ENCODE results near the gene TMEM187. TPM values are rescaled to one million over a fixed set of nuclear protein-coding genes. Genes with fewer than 3 reads are reported as not detected.

The TMEM187 gene
- total RNA-seq, 1 donor from 2014 or later = 140 TPM

- no peak for DNase-seq (ENCODE audit: low spot score)
Observed at GRCh38 chrX:153954558-153955227, 17.9 kb upstream of the TMEM187 start.

- DNase-seq (ENCODE audit: low spot score) = no peak
Observed at GRCh38 chrX:153955228-153955732, 17.3 kb upstream of the TMEM187 start.

DNA sequence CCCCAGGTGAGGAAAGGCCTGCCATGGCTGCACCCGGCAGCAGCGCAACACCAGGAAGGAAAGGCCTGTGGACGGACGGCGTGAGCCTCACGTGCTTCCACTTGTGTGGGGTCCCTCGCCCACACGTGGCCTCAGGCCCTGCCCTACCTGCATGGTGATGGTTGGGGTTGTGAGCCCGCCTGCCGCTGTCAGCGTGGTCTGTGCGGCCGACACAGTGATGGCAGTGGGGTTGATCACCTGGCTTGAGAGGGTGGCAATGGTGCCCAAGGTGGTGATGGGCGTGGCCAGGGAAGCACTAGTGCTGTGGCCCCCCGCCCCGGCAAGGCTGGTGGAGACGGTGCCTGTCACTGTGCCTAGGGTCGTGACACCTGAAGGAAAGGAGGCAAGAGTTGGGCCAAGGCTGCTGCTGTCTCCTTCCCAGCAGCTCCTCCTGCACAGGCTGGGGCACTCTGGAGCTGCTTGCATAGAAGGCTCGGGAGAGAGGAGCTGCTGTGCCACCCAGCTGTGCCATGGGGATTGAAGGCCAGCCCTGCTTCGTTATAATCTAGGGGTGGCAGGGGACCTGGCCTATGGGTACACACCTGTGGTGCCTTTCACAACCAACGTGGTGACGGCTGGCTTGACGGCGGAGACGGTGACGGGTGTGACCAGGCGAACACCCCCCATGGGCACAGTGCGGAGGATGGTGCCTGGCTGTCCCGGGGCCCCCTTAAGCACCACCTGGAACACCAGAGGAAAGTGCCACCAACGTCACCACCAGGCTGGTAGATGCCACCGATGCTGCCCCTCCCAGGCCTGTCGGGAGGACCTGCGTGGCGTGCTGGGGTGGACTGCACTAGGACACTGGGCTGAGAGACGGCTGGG, 16.3 kb upstream of the TMEM187 start:
- no peak for DNase-seq (ENCODE audit: low spot score)

GRCh38 chrX:153957224-153957623, 15.3 kb upstream of the TMEM187 start:
- DNase-seq (ENCODE audit: low spot score) = no peak

- no peak for DNase-seq (ENCODE audit: low spot score)
Observed at GRCh38 chrX:153958605-153959004, 13.9 kb upstream of the TMEM187 start.

DNA sequence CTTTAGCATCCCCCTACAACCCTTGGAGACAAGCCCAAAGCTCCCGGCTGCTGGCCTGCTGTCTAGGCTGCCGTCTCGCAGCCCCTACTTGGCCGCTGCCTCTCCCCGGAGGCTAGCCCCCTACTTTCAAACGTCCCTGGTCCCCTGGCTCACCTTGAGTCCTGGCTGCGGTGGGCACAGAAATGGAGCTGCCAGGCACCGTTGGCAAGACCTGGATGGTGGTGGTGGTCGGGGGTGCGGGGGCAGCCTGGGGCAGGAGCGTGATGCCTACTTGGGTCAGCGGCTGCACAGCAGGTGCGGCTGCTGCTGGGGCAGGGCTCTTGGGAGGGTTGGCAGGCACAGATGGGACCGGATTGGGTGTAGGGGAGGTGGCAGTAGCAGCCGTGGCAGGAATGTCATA, 12.9 kb upstream of the TMEM187 start:
- no peak for DNase-seq (ENCODE audit: low spot score)

DNA sequence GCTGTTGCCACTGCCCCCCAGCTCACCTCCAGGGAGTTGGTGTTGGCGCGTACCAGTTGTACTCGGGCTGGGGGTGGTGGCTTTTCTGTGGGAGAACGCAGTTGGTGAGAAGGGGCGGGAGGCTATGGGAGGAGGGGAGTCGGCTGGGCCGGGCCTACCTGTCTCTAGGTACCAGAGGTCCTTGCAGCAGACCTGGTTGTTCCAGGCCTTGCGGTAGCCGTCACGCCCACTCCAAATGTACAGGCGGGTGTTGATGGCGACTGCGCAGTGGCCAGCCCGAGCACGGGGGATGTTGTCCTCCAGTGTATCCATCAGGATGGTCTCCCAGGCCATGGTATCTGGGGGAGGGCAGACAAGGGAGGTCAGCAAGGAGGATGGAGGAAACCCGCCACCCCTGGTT, 12.5 kb upstream of the TMEM187 start:
- no peak for DNase-seq (ENCODE audit: low spot score)

DNA sequence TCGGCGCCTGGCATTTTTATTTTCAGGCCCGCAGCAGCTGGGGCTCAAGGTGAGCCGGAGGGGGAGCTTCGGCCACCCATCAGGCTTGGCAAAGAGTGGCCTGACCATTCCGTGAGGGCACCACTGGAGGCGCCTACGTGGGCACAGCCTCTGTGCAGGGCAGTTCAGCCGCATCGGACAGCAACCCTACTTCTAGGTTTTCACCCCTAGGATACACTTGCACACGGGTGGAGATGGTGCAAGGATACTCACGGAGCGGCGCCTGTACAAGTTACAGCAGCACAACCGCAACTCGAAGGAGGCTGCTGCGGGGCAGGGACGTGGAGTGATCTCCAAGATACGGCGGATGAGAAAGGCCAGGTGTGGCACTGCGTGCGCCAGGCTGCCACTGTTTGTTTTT, 11.8 kb upstream of the TMEM187 start:
- DNase-seq (ENCODE audit: low spot score) = no peak

- no peak for DNase-seq (ENCODE audit: low spot score)
Observed at GRCh38 chrX:153961292-153961691, 11.3 kb upstream of the TMEM187 start.

DNA sequence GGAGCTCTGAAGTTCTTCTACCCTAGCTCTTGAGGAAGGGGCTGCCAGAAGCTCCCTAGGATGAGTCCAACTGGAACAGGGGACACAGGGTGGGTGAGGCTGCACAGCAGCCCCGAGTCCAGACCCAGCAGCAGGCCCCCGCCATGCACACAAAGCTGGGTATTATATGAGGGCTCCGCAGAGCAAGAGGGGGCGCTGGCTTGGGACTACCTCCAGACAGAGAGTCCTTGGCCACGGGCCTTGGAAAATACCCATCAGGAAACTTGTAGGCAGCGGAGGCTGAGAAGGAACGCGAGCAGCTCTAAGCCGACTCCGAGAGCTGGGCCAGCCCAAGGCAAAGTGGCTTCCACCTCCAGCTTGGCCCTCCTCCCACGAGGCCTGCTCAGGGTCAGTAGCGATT, 9.0 kb upstream of the TMEM187 start:
- no peak for DNase-seq (ENCODE audit: low spot score)

- no peak for DNase-seq (ENCODE audit: low spot score)
Observed at GRCh38 chrX:153964105-153964504, 8.4 kb upstream of the TMEM187 start.

DNA sequence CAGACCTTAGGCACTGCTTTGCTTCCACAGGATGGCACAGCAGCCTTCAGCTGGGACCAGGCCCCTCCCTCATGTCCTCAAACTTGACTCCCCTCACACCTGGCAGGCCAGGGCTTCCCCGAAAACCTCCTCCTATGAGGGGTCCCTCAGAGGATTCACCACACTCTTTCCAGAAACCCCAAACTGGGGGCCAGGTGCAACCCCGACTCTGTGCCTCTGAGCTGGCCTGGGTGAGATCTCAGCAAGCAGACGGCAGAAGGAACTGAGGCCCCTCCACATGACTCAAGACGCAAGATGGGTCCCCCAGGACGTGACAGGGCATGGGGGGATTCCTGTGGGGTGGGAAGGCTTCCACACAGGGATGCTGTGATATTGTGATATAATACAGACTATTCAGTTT, 7.1 kb upstream of the TMEM187 start:
- DNase-seq (ENCODE audit: low spot score) = no peak

DNA sequence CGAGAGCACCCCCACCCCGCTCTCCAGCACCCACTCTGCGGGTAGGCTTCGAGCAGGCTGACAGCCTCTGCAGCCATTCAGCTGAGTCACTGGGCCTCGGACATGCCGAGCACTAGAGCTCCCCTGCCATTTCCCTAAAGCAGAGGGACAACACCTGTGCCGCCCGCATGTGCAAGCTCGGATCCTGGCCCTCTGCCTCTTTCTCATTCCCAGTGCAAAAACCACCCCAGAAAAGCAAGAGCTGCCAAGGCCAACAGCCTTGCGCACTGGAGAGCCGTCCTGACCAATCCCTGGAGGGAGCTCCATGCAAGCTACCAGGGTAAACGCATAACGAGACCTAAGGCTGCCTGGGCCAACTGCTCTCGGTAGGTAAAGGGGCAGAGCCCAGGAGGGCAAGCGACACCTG, 6.3 kb upstream of the TMEM187 start:
- DNase-seq (ENCODE audit: low spot score) = no peak

DNA sequence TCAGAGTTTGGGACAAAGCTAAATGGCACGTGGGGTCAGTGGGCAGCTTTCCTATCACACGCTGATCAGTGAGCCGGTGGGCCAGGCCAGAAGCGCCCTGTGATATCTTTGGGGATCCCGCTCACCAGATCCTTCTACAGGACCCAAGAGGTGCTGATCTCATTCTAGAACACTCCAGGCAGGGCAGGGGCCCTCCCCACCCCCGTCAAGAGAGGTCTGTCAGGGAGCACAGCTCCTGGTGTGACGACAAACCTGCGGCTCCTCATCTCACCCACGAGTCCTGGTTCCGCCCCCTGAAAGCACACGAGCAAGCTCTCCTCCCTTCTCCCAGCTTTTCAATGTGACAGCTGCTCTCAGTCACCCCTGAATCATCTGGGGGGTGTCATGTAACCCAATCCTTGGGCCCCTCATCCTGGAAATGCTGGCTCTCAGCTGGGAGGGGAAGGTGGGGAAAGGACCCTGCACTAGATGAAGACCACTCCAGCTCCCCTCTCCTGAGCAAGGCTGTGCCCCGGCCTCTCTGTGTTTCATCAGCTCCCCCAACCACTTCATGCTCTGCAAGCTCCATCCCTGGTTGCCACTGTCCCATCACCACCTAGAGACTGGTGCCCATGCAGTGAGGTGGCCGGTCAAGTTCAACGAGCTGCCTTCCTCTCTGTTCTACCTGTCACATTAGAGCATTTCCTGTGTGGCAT, 5.6 kb upstream of the TMEM187 start:
- DNase-seq (ENCODE audit: low spot score) = no peak

- DNase-seq (ENCODE audit: low spot score) = no peak
Observed at GRCh38 chrX:153967536-153968224, 4.9 kb upstream of the TMEM187 start.

- DNase-seq (ENCODE audit: low spot score) = no peak
Observed at GRCh38 chrX:153968255-153968654, 4.3 kb upstream of the TMEM187 start.

- no peak for DNase-seq (ENCODE audit: low spot score)
Observed at GRCh38 chrX:153968754-153969124, 3.8 kb upstream of the TMEM187 start.

DNA sequence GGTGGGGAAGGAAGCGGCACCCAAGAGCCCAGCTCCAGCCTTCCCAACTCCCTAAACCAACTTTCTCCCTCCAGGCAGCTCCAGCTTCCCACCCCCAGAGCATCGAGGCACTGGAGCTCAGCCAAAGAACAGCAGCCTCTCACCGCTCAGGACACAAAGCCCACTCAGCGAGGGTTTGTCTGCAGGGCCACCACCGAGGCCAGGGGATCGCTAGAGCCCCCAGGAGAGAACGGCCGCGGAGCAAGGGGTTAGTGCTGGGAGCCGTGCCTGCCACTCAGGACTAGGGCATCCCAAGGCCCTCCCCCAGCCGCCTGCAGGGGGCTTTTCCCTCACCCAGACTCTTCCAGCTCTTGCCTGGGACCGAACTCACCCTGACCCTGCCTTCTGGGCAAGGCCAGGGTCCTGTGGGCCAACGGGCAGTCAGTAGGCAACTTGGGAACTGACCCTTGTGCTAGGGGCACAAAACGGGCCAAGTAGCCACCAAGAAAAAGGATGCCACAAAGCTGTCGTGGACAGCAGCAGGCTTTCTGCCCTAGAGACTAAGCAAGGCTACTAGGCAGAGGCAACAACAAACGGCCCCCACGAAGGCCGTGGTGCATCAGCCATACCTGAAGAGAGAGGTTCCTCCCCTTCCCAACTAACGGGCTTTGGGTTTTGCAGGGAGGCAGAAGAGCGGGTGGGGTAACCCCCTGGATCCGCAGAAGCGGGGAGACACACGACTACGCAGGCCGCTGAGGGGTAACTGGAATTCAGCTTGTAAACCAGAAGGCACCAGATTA, 3.2 kb upstream of the TMEM187 start:
- DNase-seq (ENCODE audit: low spot score) = no peak

DNA sequence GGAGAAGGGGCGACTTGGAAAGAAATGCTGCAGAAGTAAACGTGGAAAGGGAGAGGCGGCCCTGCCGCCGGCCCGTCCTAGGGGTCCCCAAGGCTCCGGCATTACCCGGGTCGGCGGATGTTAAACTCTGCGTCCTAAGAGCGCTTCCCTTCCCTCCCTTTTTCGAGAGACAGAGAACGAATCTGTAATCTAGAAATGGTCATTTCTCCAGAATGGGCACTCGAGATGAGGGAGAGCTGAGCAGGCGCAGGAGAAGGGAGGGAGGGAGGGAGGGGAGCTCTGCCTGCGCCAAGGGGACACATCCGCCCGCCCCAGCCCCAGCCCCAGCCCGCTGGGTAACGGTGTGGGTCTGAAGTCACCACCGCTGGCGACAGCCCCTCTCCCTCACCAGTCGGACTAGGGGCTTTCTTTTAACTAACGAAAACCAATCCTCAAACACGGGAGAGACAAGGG, 2.6 kb upstream of the TMEM187 start:
- DNase-seq (ENCODE audit: low spot score) = peak; percentile 59

GRCh38 chrX:153970357-153971123, 2.0 kb upstream of the TMEM187 start:
- DNase-seq (ENCODE audit: low spot score) = peak; percentile 66

Data from umbilical cord (tissue), 2 donors.